Mesothelial cell of epicardium (in vitro differentiated cells): ENCODE data around the gene R3HDM4. TPM values are rescaled to one million over a fixed set of nuclear protein-coding genes. Genes with fewer than 3 reads are reported as not detected.

Source experiments
- DNase-seq, 2 experiments: peaks; one replicate each; pipeline ENCODE4 v3.0.0; 2021; ENCODE audit warnings: low spot score in 2 of 2; ENCODE audit not compliant: unreplicated experiment in 2 of 2
- H3K27ac Mint-ChIP-seq: 2 replicates; pipeline ENCODE4 v1.8.0; 2021; ENCODE audit warnings: mixed read lengths
- H3K27me3 Mint-ChIP-seq: 2 replicates; pipeline ENCODE4 v1.8.0; 2021; ENCODE audit warnings: low read depth, mixed read lengths
- H3K36me3 Mint-ChIP-seq: 2 replicates; pipeline ENCODE4 v1.8.0; 2021; ENCODE audit warnings: mixed read lengths
- H3K4me1 Mint-ChIP-seq: 2 replicates; pipeline ENCODE4 v1.8.0; 2021; ENCODE audit warnings: mixed read lengths
- H3K4me3 Mint-ChIP-seq: 2 replicates; pipeline ENCODE4 v1.8.0; 2021; ENCODE audit warnings: mild to moderate bottlenecking, moderate library complexity, mixed read lengths
- H3K9me3 Mint-ChIP-seq: 2 replicates; pipeline ENCODE4 v1.8.0; 2021; ENCODE audit warnings: mixed read lengths
- total RNA-seq: library from RNA; stranded (reverse); gene quantifications from 3 replicates; pipeline ENCODE4 v1.2.1, GENCODE V29; 2021
- TF ChIP-seq, protein P1 (sequence below): fragments of 200-600 bp; sonication (generic); IDR thresholded peaks from one replicate; pipeline ENCODE4 v1.5.0; 2021; ENCODE audit warnings: antibody characterized with exemption; ENCODE audit not compliant: unreplicated experiment

Gene R3HDM4
- total RNA-seq, 1 donor from 2014 or later: 50.5 TPM

DNA sequence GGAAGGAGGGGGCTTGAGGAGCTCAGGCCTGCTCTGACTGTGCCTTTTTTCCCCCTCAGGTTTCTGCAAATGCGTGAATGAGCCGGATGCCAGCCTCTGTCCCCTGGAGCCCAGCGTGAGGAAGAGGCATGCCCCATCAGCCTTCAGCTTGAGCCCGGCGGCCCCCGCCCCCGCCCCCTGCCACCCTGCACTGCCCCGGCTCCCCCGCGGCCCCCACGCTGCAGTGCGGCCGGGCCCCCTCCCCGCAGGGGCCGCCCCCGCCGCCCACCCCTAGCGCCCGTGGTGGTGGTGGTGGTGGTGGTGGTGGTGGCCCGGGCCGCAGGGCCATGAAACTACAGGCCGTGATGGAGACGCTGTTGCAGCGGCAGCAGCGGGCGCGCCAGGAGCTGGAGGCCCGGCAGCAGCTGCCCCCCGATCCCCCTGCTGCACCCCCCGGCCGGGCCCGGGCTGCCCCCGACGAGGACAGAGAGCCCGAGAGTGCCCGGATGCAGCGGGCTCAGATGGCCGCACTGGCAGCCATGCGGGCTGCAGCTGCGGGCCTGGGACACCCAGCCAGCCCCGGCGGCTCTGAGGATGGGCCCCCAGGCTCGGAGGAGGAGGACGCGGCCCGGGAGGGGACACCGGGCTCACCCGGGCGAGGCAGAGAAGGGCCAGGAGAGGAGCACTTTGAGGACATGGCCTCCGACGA lies 16.3 kb upstream of the R3HDM4 start:
- no peaks in the 10 kb centered on the region for H3K9me3 Mint-ChIP-seq
- TF ChIP-seq, protein P1, sequence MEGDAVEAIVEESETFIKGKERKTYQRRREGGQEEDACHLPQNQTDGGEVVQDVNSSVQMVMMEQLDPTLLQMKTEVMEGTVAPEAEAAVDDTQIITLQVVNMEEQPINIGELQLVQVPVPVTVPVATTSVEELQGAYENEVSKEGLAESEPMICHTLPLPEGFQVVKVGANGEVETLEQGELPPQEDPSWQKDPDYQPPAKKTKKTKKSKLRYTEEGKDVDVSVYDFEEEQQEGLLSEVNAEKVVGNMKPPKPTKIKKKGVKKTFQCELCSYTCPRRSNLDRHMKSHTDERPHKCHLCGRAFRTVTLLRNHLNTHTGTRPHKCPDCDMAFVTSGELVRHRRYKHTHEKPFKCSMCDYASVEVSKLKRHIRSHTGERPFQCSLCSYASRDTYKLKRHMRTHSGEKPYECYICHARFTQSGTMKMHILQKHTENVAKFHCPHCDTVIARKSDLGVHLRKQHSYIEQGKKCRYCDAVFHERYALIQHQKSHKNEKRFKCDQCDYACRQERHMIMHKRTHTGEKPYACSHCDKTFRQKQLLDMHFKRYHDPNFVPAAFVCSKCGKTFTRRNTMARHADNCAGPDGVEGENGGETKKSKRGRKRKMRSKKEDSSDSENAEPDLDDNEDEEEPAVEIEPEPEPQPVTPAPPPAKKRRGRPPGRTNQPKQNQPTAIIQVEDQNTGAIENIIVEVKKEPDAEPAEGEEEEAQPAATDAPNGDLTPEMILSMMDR: no peak
- no peaks in the 10 kb centered on the region for H3K27me3 Mint-ChIP-seq
- peaks cover 3% of the 10 kb centered on the region for H3K36me3 Mint-ChIP-seq
- H3K4me3 Mint-ChIP-seq: no peak overlapping the region
- no peak overlapping the region for H3K27ac Mint-ChIP-seq
- H3K4me1 Mint-ChIP-seq: peaks cover 15% of the 10 kb centered on the region
- DNase-seq: no peak

DNA sequence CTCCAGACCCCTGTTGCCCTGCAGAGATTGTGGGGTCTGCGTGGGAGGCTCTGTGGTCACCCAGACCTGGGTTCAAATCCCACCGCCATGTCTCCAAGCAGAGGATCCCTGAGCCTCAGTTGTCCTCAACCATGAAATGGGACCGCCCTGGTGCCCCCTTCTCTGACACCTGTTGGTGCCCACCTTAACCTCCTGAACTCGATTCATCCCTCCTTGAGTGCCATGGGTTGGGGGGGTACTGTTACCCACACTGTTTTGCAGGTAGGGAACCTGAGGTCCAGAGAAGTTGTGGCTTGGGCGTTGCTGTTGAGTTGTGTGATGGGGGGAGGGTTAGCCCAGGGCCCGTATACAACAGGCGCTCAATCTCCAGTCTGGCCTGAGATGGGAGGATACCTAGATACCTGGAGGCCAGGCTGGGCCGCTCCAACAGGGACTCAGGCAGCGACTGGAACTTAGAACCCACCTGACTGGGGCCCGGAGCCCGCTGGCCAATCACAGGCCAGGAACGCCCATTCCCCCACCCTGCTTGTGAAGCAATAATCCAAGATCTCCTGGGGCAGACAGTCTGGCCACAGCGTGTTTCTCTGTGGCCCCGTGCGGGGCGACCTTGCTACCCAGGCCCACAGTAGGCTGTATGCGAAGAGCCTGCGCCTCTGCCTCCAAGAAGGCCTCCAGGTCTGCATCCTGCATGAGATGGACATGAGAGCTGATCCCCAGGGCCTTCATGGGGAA lies 15.6 kb upstream of the R3HDM4 start:
- peaks cover 3% of the 10 kb centered on the region for H3K36me3 Mint-ChIP-seq
- H3K4me3 Mint-ChIP-seq: peak overlapping the region; percentile 84
- TF ChIP-seq, protein P1: no peak
- no peak for DNase-seq
- H3K27me3 Mint-ChIP-seq: no peaks in the 10 kb centered on the region
- peak overlapping the region; percentile 6 for H3K27ac Mint-ChIP-seq
- no peaks in the 10 kb centered on the region for H3K9me3 Mint-ChIP-seq
- peaks cover 12% of the 10 kb centered on the region for H3K4me1 Mint-ChIP-seq

DNA sequence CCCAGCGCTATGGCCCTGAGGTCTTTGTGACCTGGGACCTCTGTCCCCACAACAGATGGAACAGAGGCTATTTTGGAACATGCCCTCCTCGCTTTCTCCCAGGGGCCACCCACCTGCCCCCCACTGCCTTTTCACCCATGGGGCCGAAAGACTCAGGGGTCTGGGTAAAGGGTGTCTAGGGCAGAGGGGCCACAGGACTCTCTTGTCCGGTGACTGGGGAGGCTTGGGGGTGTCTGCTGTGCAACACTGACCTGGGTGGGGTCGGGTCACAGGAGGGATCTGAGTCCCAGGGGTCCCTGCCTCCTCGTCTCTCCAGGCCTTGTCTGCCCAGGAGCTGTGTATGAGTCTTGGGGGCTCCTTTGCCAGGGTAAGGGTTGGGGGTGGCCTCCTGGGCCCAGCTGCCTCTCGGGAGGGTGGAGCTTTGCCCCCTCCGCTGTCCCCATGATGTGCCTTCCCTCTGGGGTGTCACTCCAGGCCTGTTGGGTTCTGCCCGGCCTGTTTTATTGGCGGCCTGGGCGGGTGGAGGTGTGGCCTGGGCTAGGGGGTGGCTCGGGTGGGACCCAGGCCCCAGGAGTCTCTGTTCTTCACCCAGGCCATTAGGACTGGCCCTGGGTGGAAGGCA lies 14.9 kb upstream of the R3HDM4 start:
- Mint-ChIP-seq H3K27ac (peak overlapping the region; percentile 30), H3K36me3 (peaks cover 3% of the 10 kb centered on the region), H3K27me3 (no peaks in the 10 kb centered on the region), H3K4me1 (peaks cover 11% of the 10 kb centered on the region), H3K9me3 (no peaks in the 10 kb centered on the region), H3K4me3 (peak overlapping the region; percentile 84)
- DNase-seq: no peak
- TF ChIP-seq, protein P1: no peak

DNA sequence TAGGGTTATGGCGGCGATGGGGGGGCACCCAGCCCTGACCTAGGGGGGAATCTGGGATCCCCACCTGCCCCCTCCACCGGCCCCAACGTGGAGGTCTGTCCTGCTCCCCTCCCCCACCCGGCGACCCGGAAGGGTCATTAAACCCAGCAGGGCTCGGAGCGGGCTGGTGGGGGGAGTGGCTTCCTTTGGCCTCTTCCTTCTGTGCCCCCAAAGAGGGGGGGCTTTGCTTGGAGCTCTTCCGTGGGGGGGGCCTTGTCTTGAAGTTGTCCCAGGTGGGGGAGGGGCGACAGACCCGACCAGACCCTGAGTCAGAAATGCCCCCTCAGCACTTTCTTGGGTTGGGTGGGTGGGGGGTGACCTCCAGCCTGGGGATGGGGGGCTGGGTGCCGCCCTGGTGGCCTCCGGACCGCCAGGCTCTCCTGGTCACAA lies 14.3 kb upstream of the R3HDM4 start:
- Mint-ChIP-seq H3K9me3 (no peaks in the 10 kb centered on the region), H3K27me3 (no peaks in the 10 kb centered on the region), H3K4me1 (peaks cover 7% of the 10 kb centered on the region), H3K36me3 (peaks cover 3% of the 10 kb centered on the region), H3K27ac (peak overlapping the region; percentile 56), H3K4me3 (peak overlapping the region; percentile 84)
- no peak for DNase-seq
- TF ChIP-seq, protein P1: no peak

DNA sequence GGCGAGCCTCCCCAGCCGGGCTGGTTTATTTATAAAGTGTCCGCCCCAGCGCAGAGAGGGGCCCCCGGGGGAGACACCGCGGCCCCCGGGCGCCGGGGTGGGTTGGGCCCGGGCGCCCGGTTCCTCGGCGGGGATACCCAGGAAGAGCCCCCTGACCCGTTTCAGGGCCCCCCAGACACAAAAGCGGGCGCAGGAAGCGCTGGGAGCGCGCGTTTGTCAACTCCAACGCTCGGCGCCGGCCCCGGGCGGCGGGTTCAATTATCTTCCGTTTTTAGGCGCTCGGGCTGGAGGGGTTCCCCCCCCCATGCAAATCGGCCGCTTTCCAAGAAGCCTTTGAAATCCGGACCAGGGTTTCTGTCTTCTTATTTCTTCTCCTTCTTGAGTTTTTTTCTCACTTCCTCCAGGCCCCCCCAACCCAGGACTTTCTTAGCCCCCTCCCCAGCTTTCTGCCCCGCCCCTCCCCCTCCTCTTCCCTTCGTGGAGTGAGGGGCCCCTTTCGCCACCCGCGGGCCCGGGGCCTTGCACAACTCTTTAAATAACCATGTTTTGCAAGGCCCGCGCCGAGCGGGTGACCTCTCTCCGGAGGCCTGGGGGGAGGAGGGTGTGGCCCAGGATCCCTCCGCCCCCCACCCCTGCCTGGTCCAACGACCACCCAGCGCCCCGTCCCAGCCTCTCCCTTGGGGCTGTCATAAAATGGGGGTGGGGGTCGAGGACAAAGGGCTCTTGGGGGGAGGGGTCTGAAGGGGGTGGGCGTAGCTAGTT lies 13.8 kb upstream of the R3HDM4 start:
- peak overlapping the region; percentile 83 for H3K27ac Mint-ChIP-seq
- no peaks in the 10 kb centered on the region for H3K9me3 Mint-ChIP-seq
- peaks cover 6% of the 10 kb centered on the region for H3K4me1 Mint-ChIP-seq
- peak overlapping the region; percentile 84 for H3K4me3 Mint-ChIP-seq
- DNase-seq: no peak
- H3K27me3 Mint-ChIP-seq: peaks cover 2% of the 10 kb centered on the region
- peaks cover 3% of the 10 kb centered on the region for H3K36me3 Mint-ChIP-seq
- TF ChIP-seq, protein P1: no peak
